Panc1 (cell line): ENCODE measurements around the gene HMMR.

Experiments used
- CTCF ChIP-seq: fragments of 450-650 bp; IDR thresholded peaks from 2 replicates; pipeline ENCODE4 v1.5.1; 2017; ENCODE audit warnings: mild to moderate bottlenecking
- POLR2AphosphoS5 ChIP-seq: IDR thresholded peaks from 2 replicates; pipeline ENCODE4 v1.6.1; 2012; ENCODE audit warnings: mild to moderate bottlenecking, low read depth, low read length, moderate library complexity
- REST ChIP-seq, 2 experiments: IDR thresholded peaks; 2 replicates each; pipeline ENCODE4 v1.6.1; 2011 to 2012; ENCODE audit warnings: low read depth in 2 of 2, control low read depth in 1 of 2, low read length in 1 of 2, mild to moderate bottlenecking in 1 of 2, moderate library complexity in 1 of 2; ENCODE audit not compliant: insufficient read depth in 1 of 2
- TCF7L2 ChIP-seq: IDR thresholded peaks from 2 replicates; pipeline ENCODE4 v1.6.1; 2011; ENCODE audit warnings: mild to moderate bottlenecking, low read depth, low read length, inconsistent platforms

- TF ChIP-seq CTCF (no peak), REST (IDR thresholded peaks at IDR 0.05; ENCODE audit: insufficient read depth in 1 of 2, low read depth in 2 of 2, low read length in 1 of 2) (no peak), POLR2AphosphoS5 (no peak), TCF7L2 (no peak)
Measured at GRCh38 chr5:163497315-163497714, 36.9 kb downstream of the HMMR start.
